HG02623 (cell line): ENCODE data around the gene RPL32.
A peak's percentile ranks its signal among the peaks of the same experiment; 100 is the strongest.
"Not testable (repeated sequence)": the region's sequence is repeated elsewhere in the genome, so short reads cannot be mapped to it uniquely, and the experiment has no call there.

Source experiments
- ATAC-seq: cut with Tn5 transposase; IDR thresholded peaks from one replicate; pipeline ENCODE4 v1.9.1; 2021; ENCODE audit warnings: moderate library complexity; ENCODE audit not compliant: unreplicated experiment

The RPL32 gene

GRCh38 chr3:12810013-12810780 is 31.2 kb downstream of the RPL32 start:
- peak; percentile 99 for ATAC-seq

GRCh38 chr3:12809435-12809834 is 31.9 kb downstream of the RPL32 start:
- ATAC-seq = no peak

- no peak for ATAC-seq
Observed at GRCh38 chr3:12809001-12809400, 32.4 kb downstream of the RPL32 start.

GRCh38 chr3:12808587-12808986 is 32.8 kb downstream of the RPL32 start:
- ATAC-seq = no peak

GRCh38 chr3:12807601-12808359 is 33.6 kb downstream of the RPL32 start:
- ATAC-seq = no peak

GRCh38 chr3:12807066-12807465 is 34.3 kb downstream of the RPL32 start:
- no peak for ATAC-seq

GRCh38 chr3:12803371-12803770 is 38.0 kb downstream of the RPL32 start:
- no peak for ATAC-seq

- no peak for ATAC-seq
Observed at GRCh38 chr3:12799525-12800440, 41.6 kb downstream of the RPL32 start.

GRCh38 chr3:12798559-12799179 is 42.7 kb downstream of the RPL32 start:
- ATAC-seq = no peak

GRCh38 chr3:12797892-12798558 is 43.3 kb downstream of the RPL32 start:
- no peak for ATAC-seq

- ATAC-seq = no peak
Observed at GRCh38 chr3:12797124-12797891, 44.1 kb downstream of the RPL32 start.

GRCh38 chr3:12796171-12797123 is 44.9 kb downstream of the RPL32 start, which contains the start of gene CAND2:
Gene CAND2, plus strand, starts transcription at chr3:12796680. Its CDS starts 41 bp downstream, at chr3:12796721.
- no peak for ATAC-seq

- ATAC-seq = no peak
Observed at GRCh38 chr3:12793701-12794100, 47.7 kb downstream of the RPL32 start.

GRCh38 chr3:12791430-12791829 is 49.9 kb downstream of the RPL32 start:
- ATAC-seq = no peak

- ATAC-seq = not testable (repeated sequence)
Observed at GRCh38 chr3:12787967-12788690, 53.2 kb downstream of the RPL32 start.

- ATAC-seq = not testable (repeated sequence)
Observed at GRCh38 chr3:12787346-12787745, 54.0 kb downstream of the RPL32 start.

GRCh38 chr3:12785096-12785495 is 56.3 kb downstream of the RPL32 start:
- no peak for ATAC-seq
